ENCODE results near the gene RABL3.

Gene RABL3

DNA sequence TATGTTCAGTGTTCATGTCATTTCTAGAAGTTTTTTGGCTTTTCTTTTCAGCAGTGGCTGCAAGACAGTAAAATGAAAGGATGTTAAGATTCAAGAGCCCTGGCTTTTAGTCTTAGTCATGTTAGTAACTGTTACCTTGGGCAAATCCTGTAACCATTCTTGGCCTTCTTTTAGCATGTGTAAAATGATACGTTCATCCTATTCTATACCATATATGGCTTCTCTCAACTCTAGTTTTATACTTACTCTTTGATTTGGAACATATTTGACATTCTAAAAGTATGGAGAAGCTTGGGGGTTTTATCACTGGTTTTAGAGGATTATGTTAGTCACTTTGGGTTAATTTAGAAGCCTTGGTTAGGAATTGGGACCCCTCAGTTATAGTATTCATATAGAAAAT, 20.3 kb upstream of the RABL3 start:
- no peak for TF ChIP-seq GATA2 (IDR thresholded peaks at IDR 0.05; ENCODE audit: low read depth, low read length)
- TF ChIP-seq GATA3 (IDR thresholded peaks at IDR 0.05; ENCODE audit: low read depth, low read length): no peak

DNA sequence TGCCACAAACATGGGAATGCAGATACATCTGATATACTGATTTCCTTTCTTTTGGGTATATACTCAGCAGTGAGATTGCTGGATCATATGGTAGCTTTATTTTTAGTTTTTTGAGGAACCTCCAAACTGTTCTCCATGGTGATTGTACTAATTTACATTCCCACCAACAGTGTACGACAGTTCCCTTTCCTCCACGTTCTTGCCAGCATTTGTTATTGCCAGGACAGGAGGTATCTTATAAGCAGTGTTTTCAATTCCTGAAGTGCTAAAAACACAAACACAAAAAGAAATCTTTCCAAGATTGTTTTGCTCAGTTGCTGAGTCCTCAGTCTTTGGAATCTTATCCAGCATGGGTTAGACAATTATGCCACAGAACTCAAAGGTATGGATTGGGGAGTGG, 13.7 kb upstream of the RABL3 start:
- no peak for TF ChIP-seq GATA3 (IDR thresholded peaks at IDR 0.05; ENCODE audit: low read depth, low read length)
- TF ChIP-seq GATA2 (IDR thresholded peaks at IDR 0.05; ENCODE audit: low read depth, low read length): no peak

DNA sequence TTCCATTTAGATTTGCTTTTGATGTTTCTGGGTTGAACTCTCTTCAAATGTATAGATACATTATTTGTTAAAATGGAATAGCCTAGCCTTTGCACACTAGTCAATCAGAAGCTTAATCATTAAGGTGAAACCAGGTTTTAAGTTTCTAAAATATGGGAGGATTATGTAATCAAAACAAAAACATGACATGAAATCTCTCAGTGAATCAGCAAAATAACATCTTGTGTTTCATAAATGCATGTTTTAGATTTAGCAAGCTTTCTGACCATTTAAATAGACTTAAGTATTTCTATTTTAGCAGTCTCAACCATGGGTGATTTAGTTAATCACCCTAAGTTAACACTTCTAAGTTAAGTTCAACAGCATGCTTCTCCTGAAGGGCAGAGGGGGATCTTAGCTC, 11.5 kb upstream of the RABL3 start:
- TF ChIP-seq GATA3 (IDR thresholded peaks at IDR 0.05; ENCODE audit: low read depth, low read length) (no peak), GATA2 (IDR thresholded peaks at IDR 0.05; ENCODE audit: low read depth, low read length) (no peak)

DNA sequence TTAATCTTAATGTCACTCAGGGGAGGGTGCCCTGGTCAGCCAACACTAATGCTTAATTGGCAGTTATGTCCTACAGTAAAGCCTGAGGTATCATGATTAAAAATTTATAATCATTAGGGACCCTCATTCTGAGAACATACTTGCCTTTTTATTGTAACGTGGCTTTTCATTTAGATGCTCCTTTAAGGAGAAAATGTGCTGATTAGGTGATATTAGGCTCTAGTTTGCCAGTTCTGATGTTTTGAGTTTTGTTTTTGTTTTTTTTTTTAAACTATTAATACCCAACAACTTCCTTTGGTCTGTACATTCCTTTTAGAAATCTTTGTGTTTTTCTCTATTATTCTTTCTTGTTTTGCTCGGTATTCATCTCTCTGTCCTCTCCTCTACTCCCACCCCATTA, 10.5 kb upstream of the RABL3 start:
- TF ChIP-seq GATA2 (IDR thresholded peaks at IDR 0.05; ENCODE audit: low read depth, low read length) (no peak), GATA3 (IDR thresholded peaks at IDR 0.05; ENCODE audit: low read depth, low read length) (no peak)

DNA sequence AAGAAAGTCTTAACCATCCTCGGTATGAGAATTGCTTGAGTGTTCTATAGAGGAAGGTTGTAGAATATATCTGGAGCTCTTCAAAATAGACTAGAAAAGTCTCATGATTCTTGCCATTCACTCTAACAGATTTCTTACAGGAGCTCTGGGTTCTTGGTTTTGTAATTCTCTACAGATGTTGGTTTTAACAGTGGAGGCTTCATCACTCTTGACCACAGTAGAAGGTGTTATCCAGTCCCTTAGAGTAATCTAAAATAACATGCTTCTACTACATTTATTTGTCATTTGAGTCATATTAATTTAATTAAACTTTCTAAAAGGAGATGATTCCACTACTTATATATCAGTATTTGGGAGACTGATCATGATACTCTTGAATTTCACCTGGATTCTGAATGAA, 9.9 kb upstream of the RABL3 start:
- TF ChIP-seq GATA3 (IDR thresholded peaks at IDR 0.05; ENCODE audit: low read depth, low read length) (no peak), GATA2 (IDR thresholded peaks at IDR 0.05; ENCODE audit: low read depth, low read length) (no peak)

DNA sequence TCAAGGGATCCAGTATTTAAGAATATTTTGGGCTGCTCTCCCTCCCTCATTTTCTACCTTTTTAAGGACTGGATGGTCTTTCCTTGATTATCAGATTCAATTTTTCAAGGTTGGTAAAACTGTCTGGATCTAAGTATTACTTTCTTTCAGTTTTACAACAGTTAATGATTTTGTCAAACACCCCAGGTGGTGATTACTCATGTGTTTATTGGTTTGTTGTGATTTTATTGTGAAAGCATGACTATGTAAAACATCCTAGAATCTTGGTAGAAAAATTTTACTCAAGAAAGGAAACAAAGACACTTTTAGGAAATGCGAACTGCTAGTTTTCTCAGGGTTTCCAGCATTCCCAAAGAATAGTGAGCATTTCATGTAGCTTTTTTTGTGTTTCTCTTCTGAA, 7.5 kb upstream of the RABL3 start:
- TF ChIP-seq GATA3 (IDR thresholded peaks at IDR 0.05; ENCODE audit: low read depth, low read length) (no peak), GATA2 (IDR thresholded peaks at IDR 0.05; ENCODE audit: low read depth, low read length) (no peak)

DNA sequence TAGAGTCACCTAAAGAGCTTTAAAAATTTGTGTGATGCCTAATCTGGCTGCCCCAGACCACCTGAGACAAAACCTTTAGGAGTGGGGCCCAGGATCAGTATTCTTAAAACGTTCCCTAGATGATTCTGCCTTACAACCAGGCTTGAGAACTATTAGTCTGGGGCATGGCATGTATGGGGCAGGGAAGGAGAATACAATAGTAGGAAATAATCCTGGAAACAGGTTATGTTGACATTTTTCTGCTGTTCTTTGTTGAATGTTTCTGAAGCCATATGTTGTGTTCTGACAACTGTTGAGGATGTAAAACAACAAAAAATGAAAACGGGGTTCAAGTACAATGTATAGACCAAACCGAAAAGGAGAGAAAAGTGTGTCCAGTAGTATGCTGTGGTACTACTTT, 3.1 kb upstream of the RABL3 start:
- TF ChIP-seq GATA3 (IDR thresholded peaks at IDR 0.05; ENCODE audit: low read depth, low read length) (no peak), GATA2 (IDR thresholded peaks at IDR 0.05; ENCODE audit: low read depth, low read length) (no peak)

DNA sequence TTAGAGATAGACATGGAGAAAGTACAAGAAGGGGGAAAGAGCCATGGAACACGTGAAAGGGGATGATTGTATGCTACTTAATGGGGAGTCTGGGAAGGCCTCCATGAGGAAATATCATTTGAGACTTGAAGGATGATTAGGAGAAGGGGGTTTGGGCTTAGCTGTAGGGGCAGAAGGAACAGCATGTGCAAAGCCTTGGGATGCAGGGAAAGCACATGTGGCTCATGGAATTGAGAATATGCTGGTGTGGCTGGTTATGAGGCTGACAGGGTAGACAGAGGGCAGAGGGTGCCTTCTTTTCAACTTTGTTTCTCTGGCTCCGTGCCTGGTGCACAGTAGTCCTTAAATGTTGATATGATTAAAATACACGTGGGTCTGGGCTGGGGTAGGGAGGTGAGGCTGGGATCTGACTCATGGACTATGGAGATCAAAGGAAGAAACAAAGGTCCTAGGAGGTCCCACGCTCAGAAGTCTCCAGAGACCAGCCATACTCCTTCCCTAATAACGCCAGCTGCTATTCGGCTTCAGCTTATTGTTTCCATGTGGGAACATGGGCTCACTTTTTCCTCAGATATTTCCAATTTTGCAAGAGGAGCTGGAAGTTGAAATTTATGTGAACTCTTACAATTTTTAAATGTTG, 1.4 kb upstream of the RABL3 start:
- TF ChIP-seq GATA3 (IDR thresholded peaks at IDR 0.05; ENCODE audit: low read depth, low read length): no peak
- no peak for TF ChIP-seq GATA2 (IDR thresholded peaks at IDR 0.05; ENCODE audit: low read depth, low read length)

DNA sequence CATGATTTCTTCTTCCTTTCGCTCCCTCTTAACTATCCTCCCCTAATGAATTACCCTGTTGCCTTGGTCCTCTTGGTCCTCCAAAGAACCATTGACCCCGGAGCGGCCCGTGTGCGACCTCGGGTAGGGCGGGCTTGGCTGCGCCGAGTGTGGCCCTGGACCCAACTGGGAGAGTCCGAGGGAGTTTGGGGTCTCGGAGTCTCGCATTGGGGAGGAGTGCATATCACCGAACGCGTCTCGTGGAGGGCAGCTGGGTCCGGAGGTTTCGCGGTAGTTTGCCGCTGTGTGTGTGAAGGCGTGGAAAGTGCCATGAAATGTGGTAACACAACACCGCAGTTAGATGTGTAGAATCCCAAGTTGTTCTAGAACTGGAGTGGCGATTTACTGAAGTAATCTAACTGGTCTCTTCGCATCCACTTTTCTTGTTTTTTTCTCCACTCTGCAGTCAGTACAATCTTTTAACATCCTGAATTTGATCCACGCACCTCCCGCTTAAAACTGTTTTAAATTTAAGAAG, 591 bp upstream of the RABL3 start:
- TF ChIP-seq GATA2 (IDR thresholded peaks at IDR 0.05; ENCODE audit: low read depth, low read length): no peak
- no peak for TF ChIP-seq GATA3 (IDR thresholded peaks at IDR 0.05; ENCODE audit: low read depth, low read length)

DNA sequence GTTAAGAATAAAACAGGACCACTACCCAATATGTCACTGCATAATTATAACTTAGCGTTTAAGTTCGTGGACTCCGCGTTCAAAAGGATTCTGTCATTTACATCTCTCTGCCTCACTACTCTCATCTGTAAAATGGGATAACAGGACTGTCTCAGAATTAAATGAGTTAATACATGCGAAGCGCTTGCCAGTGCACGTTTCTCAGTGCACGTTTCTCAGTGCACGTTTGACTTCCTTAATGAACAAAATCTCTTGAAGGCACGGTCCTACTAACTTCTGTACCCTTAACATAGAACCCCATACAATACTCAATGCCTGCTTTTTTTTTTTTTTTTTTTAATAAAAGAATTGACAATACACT, 499 bp downstream of the RABL3 start:
- TF ChIP-seq GATA3 (IDR thresholded peaks at IDR 0.05; ENCODE audit: low read depth, low read length) (no peak), GATA2 (IDR thresholded peaks at IDR 0.05; ENCODE audit: low read depth, low read length) (no peak)

DNA sequence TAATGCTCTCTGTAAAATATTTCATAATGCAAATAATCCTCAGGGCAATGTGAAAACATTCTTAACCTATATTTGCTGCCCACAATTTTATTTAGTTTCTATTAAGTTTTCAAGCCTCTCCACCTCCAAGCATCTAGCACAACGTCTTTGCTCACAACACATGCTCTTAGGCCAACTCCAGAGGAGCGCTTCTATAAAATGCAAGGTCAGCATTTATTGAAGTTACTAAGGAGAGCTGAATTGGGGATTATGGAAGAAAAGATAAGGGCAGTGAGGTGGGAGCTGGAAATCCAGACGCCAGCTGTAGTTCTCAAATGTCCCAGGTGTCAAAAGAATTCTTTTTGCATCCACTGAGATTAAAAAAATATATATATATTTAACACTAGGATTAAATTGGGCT, 996 bp downstream of the RABL3 start:
- TF ChIP-seq GATA3 (IDR thresholded peaks at IDR 0.05; ENCODE audit: low read depth, low read length): no peak
- TF ChIP-seq GATA2 (IDR thresholded peaks at IDR 0.05; ENCODE audit: low read depth, low read length): no peak

DNA sequence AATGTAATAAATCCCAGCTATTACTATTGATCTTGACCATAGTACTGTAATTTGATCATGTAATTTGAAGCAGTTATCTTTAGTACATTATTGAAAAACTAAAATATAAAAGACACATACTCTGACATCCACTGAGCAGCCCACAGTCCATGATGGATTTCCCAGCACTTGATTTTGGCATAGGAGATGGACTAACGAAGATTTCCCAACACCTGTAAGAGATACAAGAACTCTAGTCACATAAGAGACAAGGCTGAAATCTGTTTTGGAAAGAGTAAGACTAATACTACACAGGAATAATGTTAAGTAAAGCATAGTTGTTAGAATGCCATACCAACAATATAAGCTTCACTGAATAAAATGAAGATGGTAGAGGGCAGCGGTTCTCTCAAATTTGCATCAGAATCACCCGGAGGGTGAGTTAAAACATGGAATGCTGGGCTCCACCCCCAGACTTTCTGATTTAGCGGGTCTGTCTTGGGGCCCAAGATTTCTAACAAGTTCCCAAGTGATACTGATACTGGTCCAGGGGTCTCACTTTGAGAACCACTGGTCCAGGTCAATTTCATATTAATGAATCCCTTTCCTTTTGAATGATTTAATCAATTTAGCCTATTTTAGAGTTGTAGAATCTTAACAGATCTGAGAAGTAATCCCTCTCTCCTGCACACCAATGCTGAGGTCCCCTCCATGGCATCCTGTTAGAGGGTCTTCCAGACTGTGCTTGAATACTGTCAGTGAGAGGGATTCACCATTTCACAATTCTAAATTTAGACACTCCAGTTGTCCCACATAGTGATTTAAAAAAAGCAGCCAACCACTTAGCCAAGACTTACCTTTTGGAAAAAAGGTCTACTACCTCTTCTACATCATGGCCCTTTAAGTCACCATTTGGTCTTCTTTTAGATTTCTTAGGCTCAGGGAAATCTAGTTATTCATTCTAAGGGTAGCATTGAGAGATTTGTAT, 11.5 kb downstream of the RABL3 start:
- TF ChIP-seq GATA3 (IDR thresholded peaks at IDR 0.05; ENCODE audit: low read depth, low read length) (no peak), GATA2 (IDR thresholded peaks at IDR 0.05; ENCODE audit: low read depth, low read length) (no peak)

DNA sequence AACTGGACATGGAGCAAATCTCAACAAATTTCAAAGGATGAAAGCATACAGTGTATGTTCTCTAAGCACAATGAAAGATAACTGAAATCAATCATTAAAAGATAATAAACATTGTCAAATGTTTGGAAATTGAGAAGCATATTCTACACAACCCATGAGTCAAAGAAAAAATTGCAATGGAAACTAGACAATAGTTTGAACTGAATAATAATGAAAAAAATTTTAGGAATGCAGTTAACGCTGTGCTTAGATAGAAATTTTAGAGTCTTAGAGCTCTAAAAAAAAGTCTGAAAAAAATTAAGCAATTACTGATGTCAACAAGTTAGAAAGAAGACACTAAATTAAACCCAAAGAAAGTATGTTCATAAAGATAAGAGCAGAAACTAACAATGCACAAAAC, 15.5 kb downstream of the RABL3 start:
- TF ChIP-seq GATA2 (IDR thresholded peaks at IDR 0.05; ENCODE audit: low read depth, low read length) (no peak), GATA3 (IDR thresholded peaks at IDR 0.05; ENCODE audit: low read depth, low read length) (no peak)

DNA sequence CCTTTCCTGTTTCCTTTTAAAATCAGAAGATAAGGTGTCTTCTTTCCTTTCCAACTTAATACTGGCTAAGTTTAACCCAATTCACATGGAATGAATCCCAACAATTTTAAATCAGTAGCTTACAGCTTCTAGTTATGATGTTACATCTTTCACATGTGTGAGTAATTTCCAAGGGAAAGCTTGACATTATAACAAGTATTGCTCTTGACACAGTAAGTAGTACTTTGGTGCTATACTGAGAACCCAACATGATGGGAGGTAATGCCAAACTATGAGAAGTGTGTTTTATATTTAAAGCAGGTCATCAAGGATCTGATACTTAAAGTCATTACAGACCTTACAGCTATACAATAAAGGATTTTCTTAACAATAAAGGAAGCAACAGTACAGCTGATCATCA, 29.1 kb downstream of the RABL3 start:
- TF ChIP-seq GATA3 (IDR thresholded peaks at IDR 0.05; ENCODE audit: low read depth, low read length): no peak
- no peak for TF ChIP-seq GATA2 (IDR thresholded peaks at IDR 0.05; ENCODE audit: low read depth, low read length)

DNA sequence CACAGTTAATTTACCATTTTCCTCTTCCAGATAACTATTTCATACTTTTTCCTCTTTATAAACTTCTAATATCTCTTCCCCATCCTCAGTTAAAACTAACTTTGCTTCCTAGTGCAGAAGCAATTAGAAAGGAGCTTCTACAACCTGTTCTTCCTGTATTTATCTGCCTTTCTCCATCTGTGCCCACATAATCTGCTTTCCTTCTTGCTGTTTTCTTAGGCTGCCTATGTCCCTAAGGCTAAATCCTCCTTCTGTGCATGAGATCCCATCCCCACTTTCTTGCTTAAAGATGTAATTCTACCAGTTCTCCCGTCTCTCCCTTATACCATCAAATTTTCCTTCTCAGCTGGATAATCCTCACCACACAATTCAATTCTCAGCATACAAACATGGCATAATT, 31.9 kb downstream of the RABL3 start:
- TF ChIP-seq GATA2 (IDR thresholded peaks at IDR 0.05; ENCODE audit: low read depth, low read length): no peak
- no peak for TF ChIP-seq GATA3 (IDR thresholded peaks at IDR 0.05; ENCODE audit: low read depth, low read length)

Data from SH-SY5Y (cell line).